ENCODE results near the gene STAB2. TPM values are rescaled to one million over a fixed set of nuclear protein-coding genes. Genes with fewer than 3 reads are reported as not detected.

STAB2 gene
- total and polyA plus RNA-seq, 11 donors: 0.12 to 3.5 (median 0.37) TPM; not detected in 6

GRCh38 chr12:103780093-103780440, 193.0 kb downstream of the STAB2 start:
- intact Hi-C loops (cut with DNase I): no loop called here
- H3K4me1 ChIP-seq: peaks cover 0 to 5% (median 0%) of the 10 kb centered on the region in 12 donors
- peaks cover 0 to 32% (median 4%) of the 10 kb centered on the region in 9 donors for H3K36me3 ChIP-seq
- ATAC-seq: no peak
- DNase-seq: no peak
- 91 to 97% (median 96%) methylated on average over 4 of the region's 4 CpGs for WGBS, 4 donors
- H3K27ac ChIP-seq: peak overlapping the region in 1 of 12 donors; percentile 34
- no peaks in the 10 kb centered on the region for H3K9me3 ChIP-seq
- no peak for TF ChIP-seq POLR2A (IDR thresholded peaks at IDR 0.05)
- no peak for TF ChIP-seq CTCF (IDR thresholded peaks at IDR 0.05)
- H3K4me3 ChIP-seq: no peak overlapping the region
- no peaks in the 10 kb centered on the region for H3K27me3 ChIP-seq

GRCh38 chr12:103780992-103781391, 193.9 kb downstream of the STAB2 start:
- no peaks in the 10 kb centered on the region for H3K27me3 ChIP-seq
- ATAC-seq (no peak), DNase-seq (no peak)
- no peaks in the 10 kb centered on the region for H3K9me3 ChIP-seq
- TF ChIP-seq CTCF (IDR thresholded peaks at IDR 0.05) (no peak), POLR2A (IDR thresholded peaks at IDR 0.05) (no peak)
- no peak overlapping the region for H3K4me3 ChIP-seq
- WGBS, 4 donors: 95 to 99% (median 98%) methylated on average over 3 of the region's 3 CpGs
- H3K27ac ChIP-seq: no peak overlapping the region
- intact Hi-C loops (cut with DNase I): no loop called here
- H3K4me1 ChIP-seq: peaks cover 0 to 5% (median 0%) of the 10 kb centered on the region in 12 donors
- H3K36me3 ChIP-seq: peaks cover 0 to 33% (median 4%) of the 10 kb centered on the region in 9 donors

DNA sequence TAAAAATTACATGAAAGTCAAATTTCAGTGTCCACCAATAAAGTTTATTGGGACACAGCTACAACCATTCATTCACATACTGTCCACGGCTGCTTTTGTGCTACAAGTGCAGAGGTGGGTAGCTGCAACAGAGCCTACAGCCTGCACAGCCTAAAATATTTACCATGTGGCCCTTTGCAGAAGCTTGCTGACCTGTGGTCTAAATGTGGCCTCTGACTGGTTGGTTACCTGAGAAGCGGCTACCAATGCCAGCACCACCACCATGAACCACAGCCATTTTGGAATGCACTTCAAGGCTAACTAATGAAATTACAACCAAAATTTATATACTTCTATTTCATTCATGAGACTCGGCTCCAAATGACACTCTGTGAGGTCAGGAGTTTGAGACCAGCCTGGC, 195.3 kb downstream of the STAB2 start:
- peaks cover 0 to 5% (median 0%) of the 10 kb centered on the region in 12 donors for H3K4me1 ChIP-seq
- peaks cover 0 to 24% (median 1%) of the 10 kb centered on the region in 9 donors for H3K36me3 ChIP-seq
- H3K9me3 ChIP-seq: no peaks in the 10 kb centered on the region
- no peak for TF ChIP-seq POLR2A (IDR thresholded peaks at IDR 0.05)
- DNase-seq: no peak
- no peaks in the 10 kb centered on the region for H3K27me3 ChIP-seq
- no peak overlapping the region for H3K27ac ChIP-seq
- 91 to 98% (median 95%) methylated on average over 3 of the region's 3 CpGs for WGBS, 4 donors
- intact Hi-C loops (cut with DNase I): no loop called here
- ATAC-seq: no peak
- no peak overlapping the region for H3K4me3 ChIP-seq

- no peak overlapping the region for H3K4me3 ChIP-seq
- DNase-seq (peak in 1 of 5 donors; percentile 37), ATAC-seq (peak in 3 of 4 donors; percentile 53 to 80 (median 59))
Measured at GRCh38 chr12:103783744-103784664, 196.9 kb downstream of the STAB2 start.

More at GRCh38 chr12:103783744-103784664, 196.9 kb downstream of the STAB2 start:
- H3K9me3 ChIP-seq: no peaks in the 10 kb centered on the region
- 73 to 81% (median 74%) methylated on average over 5 of the region's 5 CpGs for WGBS, 4 donors
- intact Hi-C loops (cut with DNase I): no loop called here
- H3K4me1 ChIP-seq: peaks cover 0 to 5% (median 0%) of the 10 kb centered on the region in 12 donors
- no peak for TF ChIP-seq POLR2A (IDR thresholded peaks at IDR 0.05)
- TF ChIP-seq CTCF (IDR thresholded peaks at IDR 0.05): peak in 2 of 12 donors; percentile 11 to 27
- H3K27ac ChIP-seq: no peak overlapping the region
- no peaks in the 10 kb centered on the region for H3K27me3 ChIP-seq
- peaks cover 0 to 19% (median 0%) of the 10 kb centered on the region in 9 donors for H3K36me3 ChIP-seq

All from heart left ventricle (tissue), 16 donors.